Measurements from ENCODE around the gene ZCCHC10. TPM values are rescaled to one million over a fixed set of nuclear protein-coding genes. Genes with fewer than 3 reads are reported as not detected.

The ZCCHC10 gene
- total and polyA plus RNA-seq, 2 donors (not counting 3 experiments of a cell fraction or from before 2014, with no cell fraction given) = 25.9 to 32.1 TPM

DNA sequence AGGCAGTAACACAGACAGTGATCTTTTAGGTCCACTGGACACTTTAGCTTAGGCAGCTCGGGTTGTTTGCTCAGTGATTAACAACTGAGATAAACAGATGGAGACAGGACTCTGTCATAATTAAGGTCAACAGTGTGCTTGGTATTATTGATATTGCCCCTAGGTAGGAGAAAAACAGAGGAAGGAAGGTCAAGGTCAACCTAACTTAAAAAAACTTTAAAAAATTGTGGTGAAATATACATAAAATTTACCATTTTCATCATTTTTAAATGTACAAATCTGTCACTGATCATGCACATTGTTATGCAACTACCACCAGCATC lies 23.3 kb upstream of the ZCCHC10 start:
- Histone ChIP-seq H3K4me3 (replicated peaks in 1 of 3; ENCODE audit: insufficient read depth in 1 of 3, low read depth in 1 of 3, low read length in 3 of 3) (peak overlapping the region in 1 of 3 experiments; percentile 6), H3K27ac (ENCODE audit: insufficient read depth, low read depth, low read length) (no peak overlapping the region), H3K9ac (replicated peaks; ENCODE audit: extremely low read depth, insufficient read depth, low read length) (peak overlapping the region; percentile 39), H3K79me2 (ENCODE audit: control insufficient read depth, insufficient read depth, low read length) (peaks cover 28% of the 10 kb centered on the region), H3K27me3 (ENCODE audit: control insufficient read depth in 2 of 2, insufficient read depth in 2 of 2, low read length in 2 of 2) (no peaks in the 10 kb centered on the region), H3K36me3 (ENCODE audit: control insufficient read depth in 2 of 2, extremely low read depth in 1 of 2, insufficient read depth in 2 of 2, low read length in 2 of 2) (no peaks in the 10 kb centered on the region), H4K20me1 (replicated peaks; ENCODE audit: control insufficient read depth, extremely low read depth, insufficient read depth, low read length) (peaks cover 1% of the 10 kb centered on the region), H3K4me1 (ENCODE audit: control insufficient read depth, extremely low read depth, insufficient read depth, low read length) (peaks cover 36% of the 10 kb centered on the region), H3K9me1 (replicated peaks; ENCODE audit: control insufficient read depth, extremely low read depth, insufficient read depth, low read length) (no peaks in the 10 kb centered on the region), H2AFZ (ENCODE audit: low read depth, low read length) (no peak overlapping the region), H3K4me2 (ENCODE audit: insufficient read depth, low read length) (peak overlapping the region; percentile 64), H3K9me3 (replicated peaks; ENCODE audit: control insufficient read depth, insufficient read depth, low read length) (no peaks in the 10 kb centered on the region)
- peak; percentile 53 for DNase-seq (ENCODE audit: low read depth, low spot score)
- TF ChIP-seq EZH2 (IDR thresholded peaks at IDR 0.05; ENCODE audit: borderline replicate concordance, low read depth, low read length, severe bottlenecking) = no peak
- peak; percentile 62 for TF ChIP-seq GATA2 (IDR thresholded peaks at IDR 0.05; ENCODE audit: insufficient read depth, insufficient read length, low read depth, low read length)
- TF ChIP-seq, protein P1, sequence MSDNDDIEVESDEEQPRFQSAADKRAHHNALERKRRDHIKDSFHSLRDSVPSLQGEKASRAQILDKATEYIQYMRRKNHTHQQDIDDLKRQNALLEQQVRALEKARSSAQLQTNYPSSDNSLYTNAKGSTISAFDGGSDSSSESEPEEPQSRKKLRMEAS (IDR thresholded peaks at IDR 0.05; ENCODE audit: insufficient read depth, insufficient read length) = no peak
- no peak for TF ChIP-seq JUN (IDR thresholded peaks at IDR 0.05; ENCODE audit: borderline replicate concordance, insufficient read depth, insufficient read length, low read depth)
- no peak for TF ChIP-seq POLR2AphosphoS5 (IDR thresholded peaks at IDR 0.05; ENCODE audit: insufficient read depth, low read depth, low read length)
- no peak for TF ChIP-seq FOS (IDR thresholded peaks at IDR 0.05; ENCODE audit: borderline replicate concordance, insufficient read depth, low read length)
- TF ChIP-seq POLR2A (IDR thresholded peaks at IDR 0.05; ENCODE audit: low read depth, low read length) = no peak
- TF ChIP-seq, protein P2, sequence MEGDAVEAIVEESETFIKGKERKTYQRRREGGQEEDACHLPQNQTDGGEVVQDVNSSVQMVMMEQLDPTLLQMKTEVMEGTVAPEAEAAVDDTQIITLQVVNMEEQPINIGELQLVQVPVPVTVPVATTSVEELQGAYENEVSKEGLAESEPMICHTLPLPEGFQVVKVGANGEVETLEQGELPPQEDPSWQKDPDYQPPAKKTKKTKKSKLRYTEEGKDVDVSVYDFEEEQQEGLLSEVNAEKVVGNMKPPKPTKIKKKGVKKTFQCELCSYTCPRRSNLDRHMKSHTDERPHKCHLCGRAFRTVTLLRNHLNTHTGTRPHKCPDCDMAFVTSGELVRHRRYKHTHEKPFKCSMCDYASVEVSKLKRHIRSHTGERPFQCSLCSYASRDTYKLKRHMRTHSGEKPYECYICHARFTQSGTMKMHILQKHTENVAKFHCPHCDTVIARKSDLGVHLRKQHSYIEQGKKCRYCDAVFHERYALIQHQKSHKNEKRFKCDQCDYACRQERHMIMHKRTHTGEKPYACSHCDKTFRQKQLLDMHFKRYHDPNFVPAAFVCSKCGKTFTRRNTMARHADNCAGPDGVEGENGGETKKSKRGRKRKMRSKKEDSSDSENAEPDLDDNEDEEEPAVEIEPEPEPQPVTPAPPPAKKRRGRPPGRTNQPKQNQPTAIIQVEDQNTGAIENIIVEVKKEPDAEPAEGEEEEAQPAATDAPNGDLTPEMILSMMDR (IDR thresholded peaks at IDR 0.05; ENCODE audit: extremely low read depth in 1 of 2, insufficient read depth in 1 of 2, low read depth in 1 of 2, low read length in 2 of 2) = no peak
- CTCF ChIA-PET = interaction anchor here (0.8 to 1.1 kb wide), 3 partner anchors 15 to 220 kb away, joined by 3 to 5 read pairs (median 3); no protein-coding TSS in a partner anchor
- POLR2A ChIA-PET = no interaction called here
- dilution Hi-C loops (cut with MboI; ENCODE audit: extremely low pct_ligation_motif_present, low sequenced_read_pairs) = no loop called here
- FAIRE-seq = no peak
- intact Hi-C loops (cut with micrococcal nuclease) = loop anchor here (2.0 to 10.0 kb wide), 4 partner anchors 102 to 665 kb away; partner anchors contain the start of gene SHROOM1
- BruUV-seq (replicated peaks) = no TSS peak

All from endothelial cell of umbilical vein (primary cell).